Mononuclear cell (primary cell): ENCODE results near the gene CEBPZOS. TPM values are rescaled to one million over a fixed set of nuclear protein-coding genes. Genes with fewer than 3 reads are reported as not detected.
A peak's percentile ranks its signal among the peaks of the same experiment; 100 is the strongest.
"Not testable (repeated sequence)": the region's sequence is repeated elsewhere in the genome, so short reads cannot be mapped to it uniquely, and the experiment has no call there.

Experiments
- H3K27me3 ChIP-seq: 2 replicates; pipeline ENCODE4 v1.6.0; 2011; ENCODE audit warnings: low read length, control low read depth; ENCODE audit not compliant: insufficient read depth
- H3K4me1 ChIP-seq: 2 replicates; pipeline ENCODE4 v1.5.1; 2011; ENCODE audit warnings: mild to moderate bottlenecking, low read length, control low read depth; ENCODE audit not compliant: insufficient read depth
- H3K4me3 ChIP-seq: 2 replicates; pipeline ENCODE4 v1.5.1; 2011; ENCODE audit warnings: mild to moderate bottlenecking, low read length, moderate library complexity
- H3K9me3 ChIP-seq: 2 replicates; pipeline ENCODE4 v1.5.1; 2011; ENCODE audit warnings: low read depth, mild to moderate bottlenecking, control low read depth, low read length
- total RNA-seq: library from RNA; depleted of rRNA; stranded (reverse); fragments of >200 nt; gene quantifications from one replicate; pipeline ENCODE4 v1.2.3, GENCODE V29; 2012

The CEBPZOS gene
- total RNA-seq, 1 donor, result 19.3 TPM

DNA sequence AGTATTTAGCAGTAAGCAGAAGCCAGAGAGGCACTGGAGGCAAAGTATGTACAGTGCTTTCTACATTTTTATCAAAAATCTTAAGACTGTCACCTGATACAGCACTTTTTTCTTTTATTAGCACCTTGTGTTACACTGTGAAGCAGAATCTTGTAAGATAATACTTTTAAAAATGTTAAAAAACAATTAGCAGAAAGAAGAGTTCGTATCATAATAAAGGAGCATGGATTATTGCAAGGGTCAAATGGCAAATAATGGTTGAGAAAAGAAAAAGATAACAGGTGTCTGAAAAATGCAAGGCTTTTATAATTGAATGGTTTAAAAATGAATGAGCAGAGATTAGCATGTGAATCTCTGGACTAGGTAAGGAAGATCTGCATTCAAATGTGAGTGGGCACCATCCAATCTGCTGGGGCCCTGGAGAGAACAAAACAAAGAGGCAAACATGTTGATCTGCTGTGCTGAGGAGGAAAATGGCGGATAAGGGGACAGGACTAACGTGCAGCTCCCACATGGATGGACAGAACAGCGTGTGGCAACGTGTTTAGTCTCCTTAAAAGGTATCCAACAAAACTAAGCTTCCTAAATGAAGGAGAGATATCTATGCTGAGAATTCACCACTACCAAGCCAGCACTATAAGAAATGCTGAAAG is 9.5 kb downstream of the CEBPZOS start:
- H3K4me3 ChIP-seq, result no peak overlapping the region
- peaks cover 36% of the 10 kb centered on the region for H3K9me3 ChIP-seq
- H3K27me3 ChIP-seq, result no peaks in the 10 kb centered on the region
- H3K4me1 ChIP-seq, result no peaks in the 10 kb centered on the region

- H3K27me3 ChIP-seq, H3K4me3 ChIP-seq, H3K4me1 ChIP-seq: not testable (repeated sequence)
- H3K9me3 ChIP-seq, result peaks cover 36% of the 10 kb centered on the region
Observed at GRCh38 chr2:37206760-37207159, 10.5 kb downstream of the CEBPZOS start.

- no peaks in the 10 kb centered on the region for H3K27me3 ChIP-seq
- H3K4me1 ChIP-seq, result peaks cover 6% of the 10 kb centered on the region
- H3K4me3 ChIP-seq, result no peak overlapping the region
- peaks cover 35% of the 10 kb centered on the region for H3K9me3 ChIP-seq
Observed at GRCh38 chr2:37211212-37211611, 14.9 kb downstream of the CEBPZOS start.

DNA sequence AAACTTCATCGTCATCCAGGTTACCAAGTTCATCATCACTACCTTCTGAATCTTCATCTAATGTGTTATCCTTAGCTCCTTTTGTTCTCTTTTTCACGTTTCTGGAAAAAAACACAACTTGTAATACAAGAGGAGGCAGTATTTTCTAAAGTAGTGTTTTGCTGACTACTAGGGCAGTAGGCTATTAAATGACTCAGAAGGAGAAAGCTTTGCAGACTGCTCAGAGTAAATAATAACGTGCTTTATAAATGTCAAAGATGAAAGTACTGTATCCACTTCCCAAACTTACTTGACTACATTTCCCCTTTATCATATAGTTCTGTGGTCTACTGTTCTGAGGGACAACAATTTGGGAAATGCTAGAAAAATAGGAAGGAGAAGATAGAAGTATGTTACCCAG is 15.6 kb downstream of the CEBPZOS start:
- H3K9me3 ChIP-seq, result peaks cover 28% of the 10 kb centered on the region
- no peak overlapping the region for H3K4me3 ChIP-seq
- H3K4me1 ChIP-seq, result peaks cover 6% of the 10 kb centered on the region
- H3K27me3 ChIP-seq, result no peaks in the 10 kb centered on the region

DNA sequence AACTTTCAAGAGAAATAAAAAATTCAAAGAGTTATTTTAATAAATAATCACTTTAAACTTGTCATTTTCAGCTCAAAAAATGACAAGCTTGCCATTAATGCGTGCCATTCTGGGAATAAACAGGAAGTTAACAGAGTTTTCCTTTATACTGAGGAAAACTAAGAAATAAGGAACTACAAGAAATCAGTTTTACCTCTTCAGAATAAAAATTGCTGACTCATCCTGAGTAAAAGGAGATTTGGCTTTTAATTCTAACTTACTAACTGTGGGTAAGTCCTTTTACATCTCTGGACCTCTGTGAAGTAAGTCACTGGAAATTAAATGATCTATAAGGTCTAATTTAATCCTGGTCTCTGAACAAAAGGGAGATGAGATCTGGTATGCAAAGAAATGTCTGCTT is 19.0 kb downstream of the CEBPZOS start:
- H3K9me3 ChIP-seq, result no peaks in the 10 kb centered on the region
- no peak overlapping the region for H3K4me3 ChIP-seq
- H3K27me3 ChIP-seq, result no peaks in the 10 kb centered on the region
- peaks cover 6% of the 10 kb centered on the region for H3K4me1 ChIP-seq

GRCh38 chr2:37219046-37219445 is 22.8 kb downstream of the CEBPZOS start:
- H3K4me3 ChIP-seq, result no peak overlapping the region
- no peaks in the 10 kb centered on the region for H3K27me3 ChIP-seq
- H3K9me3 ChIP-seq, result no peaks in the 10 kb centered on the region
- H3K4me1 ChIP-seq, result peaks cover 6% of the 10 kb centered on the region

DNA sequence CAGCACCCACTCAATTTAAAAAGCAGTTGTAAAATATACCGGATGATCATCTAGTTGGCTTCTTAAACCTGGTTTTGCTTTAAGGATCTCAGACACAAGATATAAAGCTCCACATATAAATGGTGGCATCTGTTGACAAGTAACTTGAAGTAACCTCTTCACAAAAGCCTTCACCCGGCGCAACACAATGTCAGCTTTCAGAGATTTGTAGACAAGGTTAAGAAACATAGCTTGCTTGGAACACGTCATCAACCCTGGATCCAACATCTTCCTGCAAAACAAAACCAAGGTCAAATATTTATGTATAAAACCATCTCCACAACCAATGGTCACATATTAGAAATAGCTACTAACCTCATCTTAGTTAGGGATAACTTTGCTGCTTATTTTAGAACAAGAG is 26.8 kb downstream of the CEBPZOS start:
- Histone ChIP-seq H3K4me1 (no peaks in the 10 kb centered on the region), H3K4me3 (no peak overlapping the region), H3K9me3 (no peaks in the 10 kb centered on the region), H3K27me3 (no peaks in the 10 kb centered on the region)

- Histone ChIP-seq H3K4me3 (no peak overlapping the region), H3K9me3 (no peaks in the 10 kb centered on the region), H3K27me3 (no peaks in the 10 kb centered on the region), H3K4me1 (no peaks in the 10 kb centered on the region)
Observed at GRCh38 chr2:37224063-37224462, 27.8 kb downstream of the CEBPZOS start.

DNA sequence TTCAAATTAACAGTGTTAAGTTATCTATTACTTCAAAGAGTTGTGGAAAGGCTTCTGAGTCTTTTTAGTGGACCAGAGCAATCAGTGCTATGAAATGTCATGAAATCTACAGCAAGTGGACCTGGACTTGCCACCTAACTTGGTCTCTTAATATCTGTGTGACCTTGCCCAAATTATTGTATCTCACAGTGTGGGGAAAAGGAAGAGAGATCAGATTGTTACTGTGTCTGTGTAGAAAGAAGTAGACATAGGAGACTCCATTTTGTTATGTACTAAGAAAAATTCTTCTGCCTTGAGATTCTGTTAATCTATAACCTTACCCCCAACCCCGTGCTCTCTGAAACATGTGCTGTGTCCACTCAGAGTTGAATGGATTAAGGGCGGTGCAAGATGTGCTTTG is 28.8 kb downstream of the CEBPZOS start:
- H3K4me1 ChIP-seq, H3K4me3 ChIP-seq, H3K9me3 ChIP-seq, H3K27me3 ChIP-seq: not testable (repeated sequence)

DNA sequence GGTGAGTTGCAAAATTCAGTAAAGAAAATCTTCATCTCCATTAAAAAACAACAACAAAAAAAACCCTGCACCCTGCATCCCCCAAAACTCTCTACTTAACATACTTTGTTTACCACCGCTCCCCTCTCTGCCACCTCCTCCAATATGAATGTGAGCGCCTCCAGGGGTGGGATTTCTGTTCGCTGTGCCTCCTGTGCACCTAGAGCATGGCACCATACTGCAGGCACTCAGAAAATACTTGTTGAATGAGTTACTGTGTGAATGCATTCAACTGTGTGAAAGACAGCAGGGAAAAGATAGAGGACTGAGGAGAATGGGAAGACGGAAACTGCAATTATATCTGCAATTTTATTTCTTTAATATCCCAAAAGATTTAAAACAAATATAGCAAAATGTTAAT is 30.6 kb downstream of the CEBPZOS start:
- H3K4me3 ChIP-seq, result no peak overlapping the region
- H3K9me3 ChIP-seq, result no peaks in the 10 kb centered on the region
- no peaks in the 10 kb centered on the region for H3K27me3 ChIP-seq
- peaks cover 15% of the 10 kb centered on the region for H3K4me1 ChIP-seq

- Histone ChIP-seq H3K9me3 (no peaks in the 10 kb centered on the region), H3K4me1 (peaks cover 29% of the 10 kb centered on the region), H3K4me3 (no peak overlapping the region), H3K27me3 (no peaks in the 10 kb centered on the region)
Observed at GRCh38 chr2:37228788-37229187, 32.5 kb downstream of the CEBPZOS start.

GRCh38 chr2:37230581-37230980 is 34.3 kb downstream of the CEBPZOS start:
- peaks cover 29% of the 10 kb centered on the region for H3K4me1 ChIP-seq
- peak overlapping the region; percentile 77 for H3K4me3 ChIP-seq
- no peaks in the 10 kb centered on the region for H3K27me3 ChIP-seq
- H3K9me3 ChIP-seq, result no peaks in the 10 kb centered on the region

- H3K9me3 ChIP-seq, result no peaks in the 10 kb centered on the region
- no peaks in the 10 kb centered on the region for H3K27me3 ChIP-seq
- peaks cover 29% of the 10 kb centered on the region for H3K4me1 ChIP-seq
- H3K4me3 ChIP-seq, result peak within 1 kb of the TSS; percentile 77
Observed at GRCh38 chr2:37231241-37232130, 35.2 kb downstream of the CEBPZOS start, which contains the start of the genes CEBPZ and NDUFAF7. Gene CEBPZ (minus strand): TSS chr2:37231596. CDS start chr2:37231567, 29 bp downstream. Gene NDUFAF7 (plus strand): TSS chr2:37231658. CDS start chr2:37231706, 48 bp downstream.

GRCh38 chr2:37232131-37232933 is 36.0 kb downstream of the CEBPZOS start:
- Histone ChIP-seq H3K4me3 (peak overlapping the region; percentile 77), H3K4me1 (peaks cover 29% of the 10 kb centered on the region), H3K9me3 (no peaks in the 10 kb centered on the region), H3K27me3 (no peaks in the 10 kb centered on the region)

- no peaks in the 10 kb centered on the region for H3K9me3 ChIP-seq
- H3K4me1 ChIP-seq, result no peaks in the 10 kb centered on the region
- H3K27me3 ChIP-seq, result no peaks in the 10 kb centered on the region
- no peak overlapping the region for H3K4me3 ChIP-seq
Observed at GRCh38 chr2:37243435-37243834, 47.1 kb downstream of the CEBPZOS start.
